ENCODE results near the gene AGBL3.
A peak's percentile ranks its signal among the peaks of the same experiment; 100 is the strongest.
"Not testable (repeated sequence)": the region's sequence is repeated elsewhere in the genome, so short reads cannot be mapped to it uniquely, and the experiment has no call there.

The AGBL3 gene

DNA sequence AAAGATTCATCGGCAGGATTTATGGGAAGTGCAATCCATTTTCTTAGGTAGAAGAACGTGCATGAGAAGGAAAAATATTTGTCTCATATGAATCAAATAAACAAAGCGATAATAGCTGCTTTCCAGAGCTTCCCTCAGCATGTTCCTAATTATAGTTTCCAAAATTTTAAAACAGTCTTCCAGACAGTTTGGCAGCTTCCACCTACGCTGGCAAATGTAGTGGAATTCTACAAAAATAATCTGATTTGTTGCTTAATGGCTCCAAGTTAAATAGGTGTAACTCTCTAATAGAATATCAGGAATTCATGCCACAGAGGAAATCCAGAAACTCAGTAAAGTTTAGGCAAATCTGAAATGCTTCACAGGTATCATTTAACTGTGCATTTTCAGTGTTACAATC lies 23.3 kb upstream of the AGBL3 start:
- DNase-seq (ENCODE audit: low spot score): no peak
- no peak for FAIRE-seq

DNA sequence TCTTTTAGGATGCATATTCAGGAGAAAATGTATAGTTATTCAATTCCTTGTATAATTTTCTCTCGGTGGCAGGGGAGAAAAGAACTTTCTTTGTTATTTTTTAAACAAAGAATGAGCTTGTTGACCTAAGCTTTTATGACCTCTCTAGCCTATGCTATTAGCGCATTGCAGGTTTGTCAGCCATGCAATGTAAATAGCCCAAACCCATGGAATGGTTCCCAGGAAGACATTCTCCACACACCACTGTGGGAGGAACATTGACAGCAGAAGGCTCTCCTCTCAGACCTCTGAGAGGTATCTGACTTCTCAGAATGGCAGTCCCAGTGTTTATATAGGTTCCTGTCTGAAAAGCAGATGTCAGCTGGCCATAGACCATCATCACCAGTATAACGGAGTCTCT lies 19.6 kb upstream of the AGBL3 start:
- FAIRE-seq (no peak), DNase-seq (ENCODE audit: low spot score) (no peak)

DNA sequence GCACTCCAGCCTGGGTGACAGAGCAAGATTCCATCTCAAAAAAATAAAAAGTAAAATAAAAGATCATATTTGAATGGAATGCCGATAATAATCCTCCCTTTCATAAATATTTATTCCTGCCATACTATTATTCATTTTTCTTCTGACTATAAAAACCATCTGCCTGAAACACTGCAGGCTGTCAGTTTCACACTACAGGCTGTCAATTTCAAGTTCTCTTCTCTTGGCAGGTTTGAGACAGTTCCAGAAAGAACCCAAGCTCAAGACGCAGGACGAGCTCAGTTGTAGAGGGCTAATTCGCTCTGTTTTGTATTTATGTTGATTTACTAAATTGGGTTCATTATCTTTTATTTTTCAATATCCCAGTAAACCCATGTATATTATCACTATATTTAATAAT lies 18.2 kb upstream of the AGBL3 start:
- DNase-seq (ENCODE audit: low spot score) (no peak), FAIRE-seq (no peak)

DNA sequence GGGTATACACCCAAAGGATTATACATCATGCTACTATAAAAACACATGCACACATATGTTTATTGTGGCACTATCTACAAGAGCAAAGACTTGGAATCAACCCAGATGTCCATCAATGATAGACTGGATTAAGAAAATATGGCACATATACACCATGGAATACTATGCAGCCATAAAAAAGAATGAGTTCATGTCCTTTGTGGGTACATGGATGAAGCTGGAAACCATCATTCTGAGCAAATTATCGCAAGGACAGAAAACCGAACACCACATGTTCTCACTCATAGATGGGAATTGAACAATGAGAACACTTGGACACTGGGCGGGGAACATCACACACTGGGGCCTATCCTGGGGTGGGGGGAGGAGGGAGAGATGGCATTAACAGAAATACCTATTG lies 4.7 kb upstream of the AGBL3 start:
- not testable (repeated sequence) for DNase-seq (ENCODE audit: low spot score); FAIRE-seq

DNA sequence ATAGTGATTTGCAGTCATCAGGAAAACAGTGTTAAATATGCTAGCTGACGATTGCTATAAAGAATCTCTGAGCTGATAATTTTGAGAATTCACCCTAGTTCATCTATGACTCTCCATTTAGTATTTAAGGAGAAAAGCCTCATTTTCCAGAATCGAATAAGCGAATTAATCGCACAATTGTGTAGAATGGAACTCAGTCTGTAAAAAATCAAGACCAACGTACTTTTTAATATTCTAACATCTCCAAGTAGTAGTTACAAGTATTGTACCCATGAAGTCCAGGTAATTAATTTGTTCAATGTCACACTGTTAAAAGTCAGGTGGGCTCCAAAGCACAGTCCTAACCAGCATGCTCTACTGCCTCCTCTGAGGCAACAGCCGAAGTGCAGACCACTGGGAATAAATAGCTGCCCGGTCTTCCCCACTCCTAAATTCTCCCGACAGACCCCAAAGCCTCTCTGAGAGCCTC lies 380 bp upstream of the AGBL3 start:
- no peak for FAIRE-seq

DNA sequence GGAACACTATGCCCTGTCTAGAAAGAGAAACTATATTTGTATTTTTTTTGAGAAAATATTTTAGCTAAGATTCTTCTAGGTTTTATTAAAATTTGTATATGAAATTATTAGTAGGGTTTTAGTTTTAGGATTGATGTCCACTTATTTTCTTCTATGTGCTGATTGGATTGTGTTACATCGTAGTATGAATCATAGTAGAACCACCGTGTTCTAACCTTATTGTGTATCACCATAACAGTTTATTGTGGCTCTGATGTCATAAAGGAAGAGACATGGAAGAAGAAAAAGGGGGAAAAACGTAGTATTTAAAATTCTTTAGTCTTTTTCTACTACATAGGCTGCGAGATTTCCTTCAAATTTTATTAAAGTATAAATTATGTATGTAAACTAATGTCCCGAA lies 1.9 kb downstream of the AGBL3 start:
- FAIRE-seq: no peak
- no peak for DNase-seq (ENCODE audit: low spot score)

More for the DNA sequence above, 380 bp upstream of the AGBL3 start:
- no peak for DNase-seq (ENCODE audit: low spot score)

DNA sequence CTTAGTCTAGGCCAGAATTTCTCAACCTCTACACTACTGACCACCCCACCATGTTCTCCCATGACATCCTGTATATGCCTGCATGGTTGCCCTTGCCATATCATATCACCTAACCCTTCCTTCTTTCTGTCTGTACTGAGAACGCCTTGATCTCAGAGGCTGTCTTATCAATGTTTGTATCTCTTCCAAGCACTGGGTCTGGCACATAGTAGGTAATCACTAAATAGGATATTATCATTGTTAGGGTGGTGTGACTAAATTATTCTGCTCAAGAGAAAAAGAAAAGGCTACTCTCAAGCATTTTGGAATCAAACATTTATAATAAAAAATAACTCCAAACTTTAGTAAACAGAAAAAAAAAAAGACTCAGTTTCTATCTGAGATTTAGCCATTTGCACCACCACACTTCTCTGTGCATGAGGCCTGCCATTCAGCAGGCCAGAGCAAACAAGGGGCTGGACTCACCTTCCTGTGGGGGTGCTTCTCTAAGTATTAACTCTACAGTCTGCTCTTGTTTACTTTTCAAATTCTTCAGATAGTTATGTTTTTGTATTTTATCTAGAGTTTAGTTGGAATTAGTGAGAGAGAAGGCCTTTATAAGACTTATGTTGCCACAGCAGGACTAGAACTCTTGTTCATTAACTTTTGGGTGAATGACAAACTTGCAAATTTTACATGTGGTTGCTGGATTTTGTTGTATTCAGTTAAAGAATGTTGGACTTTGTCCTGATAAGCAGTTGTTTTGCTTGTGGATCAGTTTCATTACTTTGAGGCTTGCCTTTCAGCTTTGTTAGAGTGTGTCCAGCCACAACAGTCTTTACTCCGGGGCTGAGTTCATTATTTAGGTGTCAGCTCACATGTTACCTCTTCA lies 5.4 kb downstream of the AGBL3 start:
- FAIRE-seq (no peak), DNase-seq (ENCODE audit: low spot score) (no peak)

DNA sequence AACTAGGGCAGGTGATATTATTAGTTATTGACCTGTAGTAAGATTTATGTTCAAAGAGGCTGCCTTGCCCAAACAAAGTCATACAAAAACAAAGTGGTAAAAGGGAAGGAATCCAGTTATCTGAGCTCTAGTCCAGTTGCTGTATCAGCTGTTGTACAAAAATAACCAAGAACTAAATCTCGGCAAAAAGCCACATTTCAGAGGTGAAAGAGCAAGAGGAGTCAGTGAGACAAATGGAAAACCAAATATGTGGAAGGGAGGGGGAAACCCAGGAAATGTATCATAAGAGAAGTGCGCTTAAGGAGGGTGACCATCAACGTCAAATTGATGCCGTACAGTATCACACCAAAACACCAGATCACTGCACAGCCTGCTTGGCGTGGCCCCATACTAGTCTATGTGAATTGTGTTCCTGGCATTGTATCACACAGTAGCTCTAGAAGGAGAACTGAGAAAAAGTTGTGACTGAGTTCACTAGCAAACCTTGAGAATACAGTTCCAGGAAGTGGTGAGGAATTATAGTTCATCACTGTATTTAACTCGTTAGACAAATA lies 6.4 kb downstream of the AGBL3 start:
- no peak for FAIRE-seq
- no peak for DNase-seq (ENCODE audit: low spot score)

DNA sequence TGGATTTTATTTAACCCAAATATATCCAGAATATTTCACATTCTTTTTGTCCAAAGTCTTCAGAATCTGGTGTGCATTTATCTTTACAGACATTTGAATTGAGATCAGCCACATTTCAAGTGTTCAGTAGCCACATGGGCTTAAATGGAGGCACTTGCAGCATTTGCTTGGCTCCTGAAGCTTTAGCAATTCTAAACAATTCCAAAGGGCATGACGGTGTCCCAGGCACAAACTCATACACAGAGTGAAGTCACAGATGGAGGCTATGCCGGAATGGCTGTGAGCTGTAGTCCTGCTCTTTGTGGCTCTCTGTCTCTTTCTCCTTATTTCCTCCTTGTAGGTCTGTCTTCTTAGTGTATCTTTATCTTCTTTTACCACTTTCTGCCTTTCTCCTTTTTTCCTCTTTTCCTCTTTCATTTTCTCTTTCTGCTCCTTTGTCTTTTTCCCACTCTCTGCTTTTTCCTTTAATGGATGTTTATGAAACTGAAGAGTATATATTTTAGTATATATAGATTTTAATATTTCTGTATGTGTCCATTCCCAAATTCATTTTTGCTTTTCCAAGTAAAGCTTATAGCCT lies 7.7 kb downstream of the AGBL3 start:
- no peak for DNase-seq (ENCODE audit: low spot score)
- no peak for FAIRE-seq

DNA sequence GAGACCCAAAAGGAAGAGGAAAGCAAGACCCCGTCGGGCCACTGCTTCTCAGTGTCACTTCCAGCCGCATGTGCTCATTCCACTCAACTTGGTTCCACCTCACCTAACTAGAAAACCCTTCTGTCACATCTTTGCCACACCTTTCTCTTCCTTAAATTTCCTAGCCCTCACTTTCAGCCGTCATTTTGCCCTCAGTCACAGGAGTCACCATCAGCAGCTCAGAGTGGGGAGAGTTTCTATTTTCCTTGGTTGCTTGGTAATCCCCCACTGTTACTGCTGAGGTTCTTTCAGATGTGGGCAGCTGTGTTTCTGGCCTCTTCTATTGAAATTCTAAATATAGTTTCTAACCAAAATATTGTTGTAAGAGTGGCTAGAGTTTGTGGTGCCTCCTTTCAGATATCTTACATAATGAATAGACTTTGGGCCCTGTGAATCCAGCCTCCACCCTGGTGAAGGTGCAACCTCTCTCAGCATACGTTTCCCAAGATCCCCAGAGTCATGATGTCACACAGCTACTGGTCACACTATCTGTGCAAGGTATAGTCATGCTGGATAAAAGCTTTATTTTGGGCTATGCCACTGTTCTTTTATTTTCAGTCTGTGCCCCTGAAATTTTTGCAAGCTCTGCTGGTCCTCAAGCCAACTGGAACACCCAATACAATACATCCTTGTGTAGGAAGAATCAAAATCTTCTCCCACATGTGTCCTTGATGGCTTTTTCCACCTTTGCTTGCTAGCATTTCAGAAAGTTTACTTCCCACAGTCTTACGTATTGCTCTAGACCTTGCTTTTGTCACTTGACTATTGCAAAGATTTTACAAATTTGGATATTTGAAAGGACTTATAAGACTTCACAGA lies 9.2 kb downstream of the AGBL3 start:
- DNase-seq (ENCODE audit: low spot score) (no peak), FAIRE-seq (no peak)

DNA sequence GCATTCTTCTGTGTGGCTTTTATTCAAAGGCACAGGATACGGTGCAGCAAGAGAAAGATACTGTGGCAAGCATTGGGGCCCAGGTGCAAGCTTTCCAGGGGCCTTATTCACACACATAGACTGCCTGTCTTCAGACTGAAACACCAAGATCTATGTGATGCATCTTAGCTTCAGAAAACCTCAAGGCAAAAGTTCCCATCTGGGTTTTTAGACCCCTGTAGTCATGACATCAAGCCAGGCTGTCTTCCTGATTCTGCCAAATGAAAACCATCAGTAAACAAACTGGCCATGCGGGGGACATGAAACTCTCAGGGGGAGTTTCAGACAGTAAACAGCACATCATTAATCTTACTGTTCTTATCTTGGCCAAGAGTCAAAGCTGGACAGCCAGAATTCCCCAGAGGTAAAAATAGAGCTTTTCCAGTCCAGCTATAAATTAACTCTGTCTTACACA lies 9.8 kb downstream of the AGBL3 start:
- DNase-seq (ENCODE audit: low spot score) (no peak), FAIRE-seq (no peak)

DNA sequence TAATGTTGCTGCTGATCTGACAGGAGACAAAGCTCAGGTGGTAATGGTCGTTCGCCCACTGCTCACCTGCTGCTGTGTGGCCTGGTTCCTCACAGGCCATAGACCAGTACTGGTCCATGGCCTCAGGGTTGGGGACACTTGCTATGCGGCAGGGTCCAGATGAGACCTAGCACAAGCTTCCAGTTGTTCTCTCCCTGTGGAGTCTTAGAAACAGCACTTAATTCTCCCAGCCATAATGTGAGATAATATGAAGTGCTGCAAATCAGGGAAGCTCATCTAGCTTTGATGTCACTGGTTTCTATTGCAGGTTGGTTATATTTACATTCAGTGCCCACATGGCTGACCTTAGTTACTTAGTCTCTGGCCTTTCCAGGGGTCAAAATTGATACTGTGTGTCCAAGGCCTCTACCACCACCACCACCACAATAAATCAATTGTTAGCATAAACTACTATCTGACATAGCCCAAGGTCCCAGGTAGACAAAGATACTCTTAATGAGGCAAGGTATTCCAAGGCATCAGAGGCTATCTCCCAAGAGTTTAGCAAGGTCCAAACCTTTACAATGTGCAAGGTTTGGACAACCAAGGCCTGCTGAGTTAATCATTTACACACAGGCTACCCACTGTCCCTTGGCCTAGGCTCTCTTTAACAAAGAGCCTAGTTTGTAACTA lies 11.0 kb downstream of the AGBL3 start:
- FAIRE-seq: no peak
- no peak for DNase-seq (ENCODE audit: low spot score)

DNA sequence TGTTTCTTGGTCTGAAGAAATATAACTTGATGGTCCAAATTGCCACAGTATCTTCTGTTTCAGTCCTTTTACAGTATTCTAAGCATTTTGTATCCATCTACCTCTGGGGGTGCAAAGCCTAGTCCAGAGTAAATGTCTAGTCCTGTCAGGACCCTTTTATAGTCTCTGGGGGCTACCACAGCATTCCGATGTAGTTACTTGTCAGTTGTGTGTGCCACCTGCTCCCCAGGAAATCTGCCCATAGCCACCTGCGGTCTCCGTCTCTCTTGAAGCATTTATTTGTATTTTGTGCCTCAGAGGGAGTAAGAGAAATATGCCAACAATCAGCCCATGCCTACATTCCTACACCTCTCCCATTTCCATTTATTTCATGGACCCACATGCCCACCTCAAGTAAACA lies 12.8 kb downstream of the AGBL3 start:
- no peak for DNase-seq (ENCODE audit: low spot score)
- FAIRE-seq: no peak

DNA sequence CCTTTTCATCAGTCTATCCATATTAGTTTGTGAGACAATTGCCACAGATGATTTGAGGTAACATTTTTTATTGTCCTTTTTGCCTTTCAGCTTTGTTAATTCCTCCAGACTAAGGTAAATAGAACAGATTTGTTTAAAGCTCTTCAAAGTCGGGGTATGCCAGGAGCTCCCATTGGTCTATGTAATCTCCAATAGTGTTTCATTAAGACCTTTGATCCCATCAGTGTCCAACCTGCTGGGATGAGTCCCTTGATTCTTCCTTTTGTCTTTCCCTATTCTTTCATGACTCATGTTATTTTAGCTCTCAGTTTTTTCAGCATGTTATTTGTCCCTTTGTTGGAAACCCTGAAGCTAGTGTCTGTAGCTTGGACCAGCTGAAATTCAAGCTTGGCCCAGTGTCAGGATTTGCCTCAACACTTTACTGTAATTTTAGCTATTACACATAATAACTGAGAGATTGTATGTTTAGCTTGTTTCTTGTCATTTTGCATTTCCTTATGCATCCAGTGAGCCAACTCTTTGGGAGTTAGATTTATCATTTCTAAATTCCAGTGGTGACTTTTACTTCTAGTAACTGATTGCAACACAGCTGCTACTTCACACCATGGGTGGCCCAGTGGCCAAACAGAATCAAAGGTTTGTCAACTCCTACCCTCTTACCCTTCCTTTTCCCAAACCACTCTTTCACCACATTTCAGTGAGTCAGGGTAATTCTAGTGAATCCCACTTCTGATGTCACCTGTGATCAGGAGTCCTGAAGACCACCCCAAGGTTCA lies 15.3 kb downstream of the AGBL3 start:
- DNase-seq (ENCODE audit: low spot score): no peak
- no peak for FAIRE-seq

DNA sequence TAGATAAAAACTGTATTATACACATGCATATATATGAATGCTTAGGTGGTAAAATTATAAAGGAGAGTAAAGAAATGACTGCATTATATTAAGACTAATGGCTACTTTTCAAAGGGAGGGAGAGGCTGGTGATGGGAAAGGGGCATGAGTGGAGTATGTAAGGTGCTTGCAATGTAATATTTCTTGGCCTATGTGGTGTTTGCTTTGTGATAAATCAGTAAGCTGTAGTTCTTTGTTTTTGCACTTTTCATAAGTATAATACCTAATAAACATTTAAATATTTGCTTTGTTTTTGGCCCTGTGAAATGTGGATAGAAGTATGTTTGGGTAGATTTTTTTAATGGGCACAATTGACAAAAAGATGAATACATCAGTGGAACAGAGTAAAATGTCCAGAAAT lies 25.9 kb downstream of the AGBL3 start:
- DNase-seq (ENCODE audit: low spot score): no peak
- FAIRE-seq: no peak

DNA sequence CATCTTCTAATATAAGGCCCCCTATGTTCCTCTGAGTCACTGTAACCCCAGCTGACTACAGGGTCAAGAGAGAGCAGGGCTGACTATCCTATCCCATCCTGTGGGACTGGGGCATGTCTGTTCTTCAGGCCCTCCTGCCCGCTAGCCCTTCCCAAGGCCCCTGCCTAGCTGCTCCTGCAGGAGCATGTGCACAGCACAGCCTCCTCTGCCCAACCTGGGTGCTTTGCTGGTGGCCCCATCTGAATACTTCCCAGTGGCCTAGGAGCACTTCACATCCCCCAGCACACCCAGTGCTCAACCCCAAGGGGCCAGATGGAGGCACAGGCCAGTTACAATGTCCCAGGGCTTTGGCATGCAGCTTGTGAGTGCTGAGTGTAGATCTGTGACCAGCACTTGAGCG lies 37.3 kb downstream of the AGBL3 start:
- no peak for DNase-seq (ENCODE audit: low spot score)
- FAIRE-seq: no peak

DNA sequence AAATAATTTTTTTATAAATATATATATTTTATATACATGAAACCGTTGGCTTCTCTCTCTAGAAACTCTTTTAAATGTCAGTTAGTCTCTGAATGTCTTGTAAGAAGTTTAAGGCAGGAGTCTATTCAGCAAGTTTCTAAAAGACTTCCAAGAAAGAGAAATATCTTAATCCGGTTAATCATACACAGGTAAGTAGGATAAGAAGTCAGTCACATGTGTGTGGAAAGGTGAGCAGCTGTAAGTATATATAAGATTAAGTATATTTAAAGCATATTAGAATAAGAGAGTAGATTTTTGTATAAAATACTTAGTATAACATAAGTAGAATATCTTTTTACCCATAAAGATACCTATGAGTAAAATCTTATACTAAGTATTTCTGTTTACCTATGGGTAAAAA lies 48.9 kb downstream of the AGBL3 start:
- DNase-seq (ENCODE audit: low spot score) (no peak), FAIRE-seq (peak; percentile 42)

DNA sequence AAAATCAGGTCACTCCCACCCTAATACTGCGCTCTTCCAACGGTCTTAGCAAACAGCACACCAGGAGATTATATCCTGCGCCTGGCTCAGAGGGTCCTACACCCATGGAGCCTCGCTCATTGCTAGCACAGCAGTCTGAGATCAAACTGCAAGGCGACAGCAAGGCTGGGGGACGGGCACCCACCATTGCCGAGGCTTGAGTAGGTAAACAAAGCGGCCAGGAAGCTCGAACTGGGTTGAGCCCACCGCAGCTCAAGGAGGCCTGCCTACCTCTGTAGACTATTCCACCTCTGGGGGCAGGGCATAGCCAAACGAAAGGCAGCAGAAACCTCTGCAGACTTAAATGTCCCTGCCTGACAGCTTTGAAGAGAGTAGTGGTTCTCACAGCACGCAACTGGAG lies 80.7 kb downstream of the AGBL3 start:
- not testable (repeated sequence) for FAIRE-seq; DNase-seq (ENCODE audit: low spot score)

DNA sequence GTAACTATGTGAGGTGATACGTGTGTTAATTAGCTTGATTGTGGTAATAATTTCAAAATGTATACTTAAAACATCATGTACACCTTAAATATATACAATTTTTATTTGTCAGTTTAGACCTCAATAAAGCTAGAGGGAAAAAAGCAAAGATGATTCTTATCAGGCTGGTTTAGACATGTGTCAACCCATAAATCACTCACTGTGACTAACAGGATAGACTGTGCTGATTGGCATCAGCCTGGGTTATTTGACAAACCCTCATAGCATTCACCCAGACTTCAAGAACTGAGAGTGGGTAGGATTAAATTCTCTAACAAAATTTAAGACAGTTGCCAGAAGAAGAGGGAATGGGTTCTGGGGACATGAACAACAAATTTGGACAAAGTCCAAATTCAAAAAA lies 87.8 kb downstream of the AGBL3 start:
- DNase-seq (ENCODE audit: low spot score) (no peak), FAIRE-seq (no peak)

DNA sequence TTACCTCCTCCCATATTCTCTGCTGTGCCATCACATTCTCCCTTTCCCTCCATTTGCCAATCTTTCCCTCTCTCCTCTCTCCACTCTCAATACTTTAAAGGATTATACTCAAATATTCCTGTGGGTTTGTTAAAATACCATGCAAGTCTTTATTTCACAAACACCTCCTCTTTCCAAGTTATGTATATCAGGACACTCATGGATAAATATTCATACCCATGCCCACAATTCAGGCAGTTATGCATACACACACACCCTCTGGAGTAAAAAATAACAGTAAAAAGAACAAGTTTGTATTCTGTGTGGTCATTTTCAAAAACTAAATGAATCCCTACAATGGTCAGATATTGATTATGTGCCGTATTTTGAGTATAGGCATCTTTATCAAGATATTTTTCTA lies 88.2 kb downstream of the AGBL3 start:
- FAIRE-seq: no peak

More for the DNA sequence above, 88.2 kb downstream of the AGBL3 start:
- no peak for DNase-seq (ENCODE audit: low spot score)

Measured in RCC 7860 (cell line).